Liver (tissue), 3 donors: ENCODE results near the gene ANKRD13B.

ENCODE experiments used
- EGR1 ChIP-seq, 2 donors: IDR thresholded peaks; 2 replicates each; pipeline ENCODE4 v1.6.1; 2016 to 2018; ENCODE audit warnings: antibody characterized with exemption in 2 of 2, low read depth in 2 of 2
- GABPA ChIP-seq, 2 donors: IDR thresholded peaks in 1 of 2; conservative IDR thresholded peaks in 1 of 2; 2 replicates each; pipeline ENCODE4 v1.6.1; 2016; ENCODE audit warnings: antibody characterized with exemption in 2 of 2, mild to moderate bottlenecking in 1 of 2, moderate library complexity in 1 of 2
- NR2F2 ChIP-seq: IDR thresholded peaks from 2 replicates; pipeline ENCODE4 v1.6.1; 2016; ENCODE audit warnings: antibody characterized with exemption
- RAD21 ChIP-seq, 2 donors: IDR thresholded peaks; 2 replicates each; pipeline ENCODE4 v1.6.1; 2016; ENCODE audit warnings: antibody characterized with exemption in 2 of 2, mild to moderate bottlenecking in 2 of 2
- TAF1 ChIP-seq: conservative IDR thresholded peaks from 2 replicates; pipeline ENCODE4 v1.6.1; 2016; ENCODE audit warnings: antibody characterized with exemption, mild to moderate bottlenecking
- TF ChIP-seq, protein P1 (sequence below): fragments of 150-350 bp; IDR thresholded peaks from 2 replicates; pipeline ENCODE4 v1.5.1; 2017; ENCODE audit warnings: improper control_type of control experiment, low read depth, low read length; ENCODE audit not compliant: missing input control
- TF ChIP-seq, protein P2 (sequence below): IDR thresholded peaks from 2 replicates; pipeline ENCODE4 v1.6.1; 2016; ENCODE audit warnings: antibody characterized with exemption
- donor health status: healthy.
- donor health status: healthy.

DNA sequence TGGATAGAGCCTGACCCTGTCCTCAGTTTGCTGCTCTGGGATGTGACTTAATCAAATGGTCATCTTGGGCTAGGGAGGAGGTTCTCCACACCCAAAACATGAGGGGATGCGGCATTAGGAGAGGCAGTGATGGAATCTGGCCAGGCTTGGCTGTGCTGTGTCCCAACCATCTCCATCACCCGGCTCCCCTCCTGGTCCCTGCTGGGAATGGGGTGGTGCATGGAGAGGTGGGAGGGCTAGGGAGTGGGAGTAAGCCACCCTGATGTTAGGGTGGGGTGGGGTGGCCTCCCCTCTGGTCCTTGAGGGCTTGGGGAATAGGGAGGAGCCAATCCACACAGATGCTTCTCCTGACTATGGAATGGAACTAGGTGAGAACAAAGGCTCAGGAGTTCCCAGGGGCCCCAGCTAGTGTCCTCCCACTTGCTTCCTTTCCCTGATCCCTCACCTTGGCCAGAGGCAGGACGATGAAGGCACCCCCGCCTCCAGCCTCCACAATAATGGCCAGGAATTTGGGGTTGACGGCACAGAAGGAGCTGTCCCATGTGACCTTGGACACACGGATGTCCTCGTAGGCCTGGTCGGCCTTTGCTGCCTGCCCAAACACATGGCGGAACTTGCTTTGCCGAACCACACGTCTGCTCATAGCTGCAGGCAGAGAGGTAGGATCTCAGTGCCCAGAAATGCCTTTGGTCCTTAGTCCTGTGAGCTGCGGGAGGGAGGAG is 28.0 kb downstream of the ANKRD13B start:
- no peak for TF ChIP-seq RAD21 (IDR thresholded peaks at IDR 0.05)
- TF ChIP-seq, protein P1, sequence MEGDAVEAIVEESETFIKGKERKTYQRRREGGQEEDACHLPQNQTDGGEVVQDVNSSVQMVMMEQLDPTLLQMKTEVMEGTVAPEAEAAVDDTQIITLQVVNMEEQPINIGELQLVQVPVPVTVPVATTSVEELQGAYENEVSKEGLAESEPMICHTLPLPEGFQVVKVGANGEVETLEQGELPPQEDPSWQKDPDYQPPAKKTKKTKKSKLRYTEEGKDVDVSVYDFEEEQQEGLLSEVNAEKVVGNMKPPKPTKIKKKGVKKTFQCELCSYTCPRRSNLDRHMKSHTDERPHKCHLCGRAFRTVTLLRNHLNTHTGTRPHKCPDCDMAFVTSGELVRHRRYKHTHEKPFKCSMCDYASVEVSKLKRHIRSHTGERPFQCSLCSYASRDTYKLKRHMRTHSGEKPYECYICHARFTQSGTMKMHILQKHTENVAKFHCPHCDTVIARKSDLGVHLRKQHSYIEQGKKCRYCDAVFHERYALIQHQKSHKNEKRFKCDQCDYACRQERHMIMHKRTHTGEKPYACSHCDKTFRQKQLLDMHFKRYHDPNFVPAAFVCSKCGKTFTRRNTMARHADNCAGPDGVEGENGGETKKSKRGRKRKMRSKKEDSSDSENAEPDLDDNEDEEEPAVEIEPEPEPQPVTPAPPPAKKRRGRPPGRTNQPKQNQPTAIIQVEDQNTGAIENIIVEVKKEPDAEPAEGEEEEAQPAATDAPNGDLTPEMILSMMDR: no peak
- no peak for TF ChIP-seq EGR1 (IDR thresholded peaks at IDR 0.05; ENCODE audit: low read depth in 2 of 2)
- no peak for TF ChIP-seq GABPA (IDR thresholded peaks at IDR 0.05 in 1 of 2, conservative IDR thresholded peaks at IDR 0.05 in 1 of 2)
- TF ChIP-seq TAF1: no peak
- no peak for TF ChIP-seq NR2F2
- TF ChIP-seq, protein P2, sequence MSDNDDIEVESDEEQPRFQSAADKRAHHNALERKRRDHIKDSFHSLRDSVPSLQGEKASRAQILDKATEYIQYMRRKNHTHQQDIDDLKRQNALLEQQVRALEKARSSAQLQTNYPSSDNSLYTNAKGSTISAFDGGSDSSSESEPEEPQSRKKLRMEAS: no peak
